Renal cortex interstitium (tissue), 11 donors: ENCODE measurements around the gene PRSS48. TPM values are rescaled to one million over a fixed set of nuclear protein-coding genes. Genes with fewer than 3 reads are reported as not detected.
"Not testable (repeated sequence)": the region's sequence is repeated elsewhere in the genome, so short reads cannot be mapped to it uniquely, and the experiment has no call there.

Experiments
- DNase-seq, 11 donors: peaks; one replicate each; pipeline ENCODE4 v3.0.0-alpha.2; 2013; ENCODE audit warnings: low read depth in 9 of 11, low spot score in 4 of 11; ENCODE audit errors: extremely low read depth in 1 of 11
- polyA plus RNA-seq, 3 donors: library from polyadenylated mRNA; unstranded; fragments of 120-200 nt; gene quantifications; one replicate each; pipeline ENCODE4 v1.2.1, GENCODE V29; 2013; ENCODE audit not compliant: insufficient read length in 3 of 3

The PRSS48 gene
- polyA plus RNA-seq, 3 donors: not detected

DNA sequence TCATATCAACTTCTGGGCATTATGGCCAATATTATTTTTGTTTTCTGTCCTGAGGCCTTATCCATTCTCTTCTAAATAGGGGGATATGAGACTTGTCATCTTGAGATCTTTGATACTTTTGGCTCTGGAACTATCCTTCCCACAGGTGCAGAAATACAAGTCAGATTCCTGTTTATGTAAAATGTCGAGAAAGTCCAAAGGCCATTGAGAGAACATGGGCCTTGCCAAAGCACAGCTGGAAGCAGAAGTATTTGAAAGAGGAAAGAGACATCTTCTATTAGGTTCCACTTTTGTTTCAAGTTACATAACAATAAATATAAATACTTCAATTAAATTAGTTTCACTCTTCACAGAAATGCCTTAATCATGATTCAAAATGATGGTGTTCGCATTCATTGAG, 20.8 kb upstream of the PRSS48 start:
- DNase-seq: no peak

DNA sequence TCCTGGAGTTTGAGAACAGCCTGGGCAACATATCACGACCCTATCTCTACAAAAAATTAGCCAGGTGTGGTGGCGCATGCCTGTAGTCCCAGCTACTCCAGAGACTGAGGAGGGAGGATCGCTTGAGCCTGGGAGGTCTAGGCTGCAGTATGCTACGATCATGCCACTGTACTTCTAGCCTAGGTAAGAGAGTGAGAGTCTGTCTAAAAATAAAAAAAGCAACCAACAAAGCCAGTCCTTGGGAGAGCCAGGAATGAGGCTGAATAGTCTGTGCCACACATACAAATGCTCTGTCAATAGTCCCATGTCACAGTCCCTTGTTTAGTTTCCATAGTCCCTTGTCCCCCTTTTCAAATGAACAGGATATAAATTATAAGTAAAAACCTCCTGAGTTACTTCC, 19.3 kb upstream of the PRSS48 start:
- no peak for DNase-seq

DNA sequence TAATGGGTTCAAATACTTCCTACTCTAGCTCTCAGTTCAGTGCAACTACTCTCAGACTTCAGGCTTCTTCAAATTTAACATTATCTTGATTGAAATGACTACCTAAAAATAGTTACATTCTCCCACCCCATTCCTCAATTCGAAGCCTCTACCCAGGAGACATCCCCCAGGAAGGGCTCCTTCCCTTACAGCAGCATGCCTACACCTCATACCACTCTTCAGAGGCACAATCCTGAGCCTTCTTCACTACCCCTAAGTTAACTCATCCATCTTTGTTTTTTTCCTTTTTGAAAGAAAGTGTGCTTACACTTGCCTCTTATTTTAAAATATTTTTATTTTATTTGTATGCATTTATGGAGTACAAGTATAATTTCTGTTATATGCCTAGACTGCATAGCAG, 17.2 kb upstream of the PRSS48 start:
- DNase-seq: no peak

DNA sequence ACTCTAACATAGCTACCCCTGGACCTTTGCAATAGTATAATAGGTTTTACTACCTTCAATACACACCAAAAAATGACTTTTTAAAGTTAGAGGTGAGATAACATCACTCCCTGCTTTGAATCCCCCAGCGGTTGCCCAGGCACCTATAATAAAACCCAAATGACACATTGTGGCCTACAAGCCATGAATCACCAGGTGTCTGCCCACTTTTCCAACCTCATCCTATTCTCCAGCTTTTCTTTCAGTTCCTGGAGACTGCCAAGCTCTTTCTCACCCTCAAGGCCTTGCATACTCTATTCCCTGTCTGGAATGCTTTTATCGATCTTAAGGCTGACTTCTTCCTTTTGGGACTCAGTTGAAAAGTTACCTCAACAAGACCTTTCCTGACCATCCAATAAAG, 16.4 kb upstream of the PRSS48 start:
- DNase-seq: no peak

DNA sequence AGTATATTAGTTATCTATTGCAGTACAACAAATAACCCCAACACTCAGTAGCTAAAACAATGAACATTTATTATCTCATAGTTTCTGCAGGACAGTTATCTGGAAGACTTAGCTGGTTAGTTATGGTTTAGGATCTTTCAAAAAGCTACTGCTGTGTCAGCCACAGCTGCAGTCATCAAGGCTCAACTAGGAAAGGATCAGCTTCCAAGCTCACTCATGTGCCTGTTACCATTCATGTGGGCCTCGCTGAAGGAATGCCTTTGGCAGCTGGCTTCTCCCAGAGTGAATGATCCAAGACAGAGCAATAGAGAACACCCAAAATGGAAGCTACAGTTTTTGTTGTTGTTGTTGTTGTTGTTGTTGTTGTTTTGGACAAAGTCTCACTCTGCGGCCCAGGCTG, 13.5 kb upstream of the PRSS48 start:
- DNase-seq: no peak

DNA sequence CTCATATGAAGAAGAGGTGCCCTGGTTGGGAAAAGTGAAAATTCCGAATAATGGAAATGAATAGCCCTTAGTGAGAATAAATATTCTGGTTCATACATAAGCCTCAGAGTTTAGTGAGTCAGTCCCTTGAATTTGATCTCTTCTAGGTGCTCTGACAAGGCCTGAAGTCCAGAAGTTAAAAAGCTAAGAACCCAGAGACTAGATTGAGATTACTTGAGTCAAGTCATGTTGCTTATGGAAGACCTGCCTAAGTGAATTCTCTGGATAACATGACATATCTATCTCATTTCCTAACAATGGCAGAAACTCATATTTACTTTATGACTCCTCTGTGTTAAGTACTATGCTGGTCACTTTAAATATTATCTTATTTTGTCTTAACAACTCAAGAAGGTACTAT, 10.5 kb upstream of the PRSS48 start:
- DNase-seq: no peak

DNA sequence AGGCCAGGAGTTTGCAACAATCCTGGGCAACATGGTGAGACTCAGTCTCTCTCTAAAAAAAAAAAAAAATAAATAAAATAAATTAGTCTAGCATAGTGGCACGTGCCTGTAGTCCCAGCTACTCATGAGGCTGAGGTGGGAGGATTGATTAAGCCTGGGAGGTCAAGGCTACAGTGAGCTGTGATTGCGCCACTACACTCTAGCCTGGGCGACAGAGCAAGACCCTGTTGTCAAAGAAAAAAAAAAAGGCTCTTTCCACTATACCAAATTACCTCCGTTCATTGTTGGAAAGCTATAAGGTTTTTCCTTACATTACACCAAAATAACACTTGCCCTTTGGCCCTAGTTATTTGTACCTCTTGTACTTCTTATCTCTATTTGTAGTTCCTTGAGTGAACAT, 9.9 kb upstream of the PRSS48 start:
- DNase-seq: no peak

DNA sequence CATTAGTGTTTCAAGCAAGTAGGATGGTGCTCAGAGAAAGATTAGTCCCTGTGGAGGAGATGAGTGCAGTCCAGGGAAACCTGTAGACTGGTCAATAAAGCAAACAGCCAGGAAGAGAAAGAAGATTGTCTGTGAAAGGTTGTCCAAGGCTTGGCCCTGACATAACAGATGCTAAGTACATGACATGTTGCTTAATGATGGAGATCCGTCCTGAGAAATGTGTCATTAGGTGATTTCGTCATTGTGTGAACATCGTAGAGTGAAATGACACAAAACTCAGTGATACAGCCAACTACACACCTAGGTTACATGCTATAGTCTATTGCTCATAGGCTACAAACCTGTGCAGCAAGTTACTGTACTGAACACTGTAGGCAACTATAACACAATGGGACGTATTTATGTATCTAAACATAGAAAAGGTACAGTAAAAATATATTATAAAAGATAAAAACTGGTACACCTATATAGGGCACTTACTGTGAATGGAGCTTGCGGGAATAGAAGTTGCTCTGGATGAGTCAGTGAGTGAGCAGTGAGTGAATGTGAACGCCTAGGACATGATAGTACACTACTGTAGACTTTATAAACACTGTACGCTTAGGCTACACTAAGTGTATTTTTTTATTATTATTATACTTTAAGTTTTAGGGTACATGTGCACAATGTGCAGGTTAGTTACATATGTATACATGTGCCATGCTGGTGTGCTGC, 9.0 kb upstream of the PRSS48 start:
- no peak for DNase-seq

DNA sequence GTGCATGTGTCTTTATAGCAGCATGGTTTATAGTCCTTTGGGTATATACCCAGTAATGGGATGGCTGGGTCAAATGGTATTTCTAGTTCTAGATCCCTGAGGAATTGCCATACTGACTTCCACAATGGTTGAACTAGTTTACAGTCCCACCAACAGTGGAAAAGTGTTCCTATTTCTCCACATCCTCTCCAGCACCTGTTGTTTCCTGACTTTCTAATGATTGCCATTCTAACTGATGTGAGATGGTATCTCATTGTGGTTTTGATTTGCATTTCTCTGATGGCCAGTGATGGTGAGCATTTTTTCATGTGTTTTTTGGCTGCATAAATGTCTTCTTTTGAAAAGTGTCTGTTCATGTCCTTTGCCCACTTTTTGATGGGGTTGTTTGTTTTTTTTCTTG, 8.1 kb upstream of the PRSS48 start:
- DNase-seq: not testable (repeated sequence)

DNA sequence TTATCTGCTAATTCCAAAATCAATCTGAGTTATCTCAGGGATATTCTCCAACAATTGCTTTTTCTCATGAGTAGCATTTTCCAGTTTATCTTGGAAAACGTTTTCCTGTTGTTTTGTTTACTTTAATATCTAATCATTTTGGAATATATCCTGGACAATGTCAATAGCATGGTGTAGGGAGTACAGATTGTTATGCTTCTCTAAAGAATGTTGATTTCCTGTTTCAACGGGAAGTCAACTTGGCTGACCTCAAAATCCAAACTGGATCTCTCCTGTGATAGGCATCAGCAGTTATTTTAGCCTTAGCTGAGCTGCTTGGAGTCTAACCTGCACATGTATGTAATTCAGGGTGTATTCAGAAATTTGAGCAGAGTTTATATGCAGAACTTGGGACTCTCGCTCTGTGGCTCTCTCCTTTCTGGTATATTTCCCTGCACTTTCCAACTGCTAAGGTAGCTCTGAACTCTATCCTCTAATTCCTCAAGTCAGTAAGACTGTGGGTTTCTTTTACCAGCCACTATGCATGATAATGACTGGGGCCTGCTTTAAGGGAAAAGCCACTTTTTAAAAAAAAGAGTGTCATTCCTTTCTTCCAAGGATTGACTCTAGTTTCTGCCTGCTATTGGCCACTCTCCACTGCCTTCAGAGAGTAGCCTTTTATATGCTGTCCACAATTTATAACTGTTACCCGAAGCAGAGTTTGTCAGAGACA, 7.7 kb downstream of the PRSS48 start:
- DNase-seq: no peak

DNA sequence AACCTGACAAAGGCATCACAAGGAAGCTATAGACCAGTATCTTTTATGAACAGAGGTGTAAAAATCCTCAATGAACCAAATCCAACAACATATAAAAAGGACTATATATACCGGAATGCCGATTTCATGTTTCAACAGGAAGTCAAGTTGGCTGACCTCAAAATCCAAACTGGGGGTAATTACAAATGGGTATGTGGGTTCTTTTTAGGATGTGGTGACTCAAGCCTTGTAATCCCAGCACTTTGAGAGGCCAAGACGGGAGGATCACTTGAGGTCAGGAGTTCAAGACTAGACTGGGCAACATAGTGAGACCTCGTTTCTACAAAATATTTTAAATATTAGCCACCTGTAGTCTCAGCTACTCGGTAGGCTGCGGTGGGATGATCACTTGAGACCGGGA, 10.4 kb downstream of the PRSS48 start:
- DNase-seq: no peak

DNA sequence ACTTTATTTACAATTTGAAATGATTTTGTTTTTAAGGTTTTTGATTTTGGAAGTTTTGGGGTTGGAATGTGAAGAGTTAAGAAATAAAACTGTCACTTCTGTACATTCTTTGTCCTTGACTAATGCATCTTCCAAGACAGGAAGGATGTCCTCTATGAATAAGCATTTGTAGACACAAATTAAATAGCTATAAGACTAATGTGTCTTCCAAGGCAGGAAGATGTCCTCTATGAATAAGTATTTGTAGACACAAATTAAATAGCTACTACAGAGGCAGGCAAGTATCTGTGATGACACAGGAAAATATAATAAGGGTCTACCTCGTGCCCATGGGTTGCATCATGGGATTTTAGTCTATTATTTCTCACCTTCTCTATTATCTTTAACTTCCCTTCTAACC, 14.5 kb downstream of the PRSS48 start:
- DNase-seq: no peak

DNA sequence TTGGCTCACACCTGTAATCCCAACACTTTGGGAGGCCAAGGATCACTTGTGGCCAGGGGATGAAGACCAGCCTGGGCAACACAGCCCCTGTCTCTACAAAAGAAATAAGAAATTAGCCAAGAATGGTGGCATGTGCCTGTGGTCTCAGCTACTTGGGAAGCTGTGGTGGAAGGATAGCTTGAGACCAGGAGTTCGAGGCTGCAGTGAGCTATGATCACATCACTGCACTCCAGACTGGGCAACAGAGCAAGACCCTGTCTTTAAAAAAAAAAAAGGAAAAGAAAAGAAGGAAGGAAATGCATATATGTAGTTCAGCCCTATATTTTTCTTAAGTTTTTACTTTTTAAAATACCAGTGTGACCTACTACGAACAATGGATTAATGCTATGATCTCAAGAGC, 15.1 kb downstream of the PRSS48 start:
- DNase-seq: no peak

DNA sequence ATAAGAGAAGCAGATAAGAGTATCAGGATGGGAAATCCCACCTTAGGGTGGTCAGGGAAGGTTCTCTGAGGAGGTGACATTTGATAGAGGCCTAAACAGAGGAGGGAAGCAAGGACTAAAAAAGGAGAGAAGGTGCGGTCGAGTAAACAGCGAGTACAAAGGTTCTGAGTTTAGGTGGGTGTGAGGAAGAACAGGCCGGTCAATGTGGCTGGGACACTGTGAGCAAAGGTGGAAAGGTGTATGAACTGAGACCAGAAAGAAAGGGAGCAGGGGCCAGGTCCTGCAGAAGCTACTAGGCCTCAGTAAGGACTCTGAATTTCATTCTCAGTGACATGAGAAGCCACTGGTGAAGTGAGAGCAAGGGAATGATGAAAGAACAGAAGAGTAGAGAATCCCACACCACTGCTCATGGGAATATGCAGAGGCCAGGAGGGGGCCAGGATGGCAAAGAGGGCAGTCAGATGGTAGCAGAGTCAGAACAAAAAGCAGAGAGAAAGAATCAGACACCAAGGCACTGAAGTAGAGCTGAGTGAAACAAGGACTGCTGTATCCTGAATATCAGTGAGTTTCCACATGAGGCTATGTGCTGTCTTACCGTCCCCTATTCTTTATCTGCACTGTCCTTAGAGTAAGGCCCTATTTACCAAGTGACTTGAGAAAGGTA, 18.0 kb downstream of the PRSS48 start:
- no peak for DNase-seq

DNA sequence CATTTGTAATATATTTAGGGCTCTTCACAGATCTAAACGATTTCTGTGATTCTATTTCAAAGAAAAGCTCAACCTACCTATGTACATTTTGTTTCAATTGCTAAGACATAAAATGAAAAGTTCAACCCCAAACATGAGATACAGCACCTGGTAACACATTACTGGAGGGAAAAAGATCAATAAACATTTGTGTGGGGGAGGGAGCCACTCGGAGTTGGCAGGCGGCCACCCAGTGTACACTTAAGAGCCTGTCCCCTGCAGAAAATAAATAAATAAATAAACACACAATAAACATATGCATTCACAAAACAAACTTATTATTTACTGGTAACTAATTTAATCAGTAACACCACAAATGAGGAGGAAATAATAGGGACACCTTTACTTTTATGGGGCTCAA, 19.3 kb downstream of the PRSS48 start:
- DNase-seq: no peak

DNA sequence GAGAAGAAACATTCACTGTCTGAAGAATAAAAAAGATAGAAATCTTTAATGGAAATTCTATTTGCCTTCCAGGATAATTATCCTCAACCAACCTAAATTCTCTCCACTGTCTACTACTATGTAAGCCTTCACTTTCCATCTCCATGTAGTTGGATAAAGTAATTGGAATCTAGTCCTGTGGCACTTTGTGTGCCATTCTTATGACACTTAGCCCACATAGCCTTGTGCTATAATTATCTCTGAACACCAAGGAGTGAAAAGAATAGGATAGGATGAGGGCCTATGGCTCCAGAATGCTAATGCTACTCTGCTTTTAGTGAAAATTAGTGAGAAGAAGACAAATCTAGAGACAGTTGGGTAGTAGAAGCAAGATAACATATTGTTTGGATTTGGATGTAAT, 20.2 kb downstream of the PRSS48 start:
- DNase-seq: no peak

DNA sequence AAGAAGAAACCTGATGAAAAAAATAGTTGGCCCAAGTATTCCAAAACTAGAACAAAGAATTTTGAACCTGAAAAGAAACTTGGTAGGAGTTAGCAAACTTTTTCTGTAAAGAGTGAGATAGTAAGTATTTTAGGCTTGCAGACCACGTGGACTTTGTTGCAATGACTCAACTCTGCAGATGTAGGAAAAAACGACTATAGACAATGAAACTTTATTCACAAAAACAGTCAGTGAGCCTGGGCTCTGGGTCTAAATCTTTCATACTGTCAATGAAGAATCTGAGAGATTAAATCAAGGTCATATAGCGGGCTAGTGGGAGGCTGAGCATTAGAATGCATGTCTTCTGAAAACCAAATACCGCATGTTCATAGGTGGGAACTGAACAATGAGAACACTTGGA, 25.5 kb downstream of the PRSS48 start:
- no peak for DNase-seq

DNA sequence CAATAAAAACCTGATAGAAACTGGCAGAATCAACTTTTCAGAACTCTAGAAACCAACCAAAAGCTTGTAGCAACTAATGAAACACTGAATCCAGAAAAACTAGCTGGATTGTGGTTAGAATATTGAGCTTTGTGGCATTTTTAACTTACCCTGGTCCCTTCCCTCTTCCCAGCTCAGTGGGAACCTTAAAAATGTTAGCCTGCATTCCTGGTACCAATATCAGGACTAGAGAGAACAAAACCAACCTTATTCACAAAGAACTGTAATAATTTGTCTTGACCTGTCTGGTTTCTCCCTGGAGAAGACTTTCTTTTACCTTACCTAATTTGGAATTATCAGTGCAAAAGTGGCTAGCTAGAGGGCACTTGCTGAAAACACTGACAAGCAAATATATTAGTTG, 27.3 kb downstream of the PRSS48 start:
- no peak for DNase-seq

DNA sequence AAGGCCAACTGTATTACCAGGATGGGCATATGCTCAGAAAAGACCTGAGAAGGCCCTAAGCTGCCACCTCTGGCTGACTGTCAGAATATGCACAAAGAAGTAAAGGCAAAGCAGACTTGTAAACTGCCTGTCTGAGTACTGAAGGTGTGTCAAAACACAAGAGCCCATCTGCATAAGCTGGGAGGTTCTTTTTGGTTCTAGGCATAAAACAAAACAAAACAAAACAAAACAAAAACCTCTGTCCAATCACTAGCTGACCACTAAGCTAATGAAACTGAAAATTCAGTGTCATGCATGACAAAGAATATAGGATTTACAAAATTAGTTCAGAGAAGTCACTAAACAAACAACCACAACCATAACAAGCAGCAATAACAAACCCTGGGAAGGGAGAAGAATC, 27.8 kb downstream of the PRSS48 start:
- DNase-seq: no peak

DNA sequence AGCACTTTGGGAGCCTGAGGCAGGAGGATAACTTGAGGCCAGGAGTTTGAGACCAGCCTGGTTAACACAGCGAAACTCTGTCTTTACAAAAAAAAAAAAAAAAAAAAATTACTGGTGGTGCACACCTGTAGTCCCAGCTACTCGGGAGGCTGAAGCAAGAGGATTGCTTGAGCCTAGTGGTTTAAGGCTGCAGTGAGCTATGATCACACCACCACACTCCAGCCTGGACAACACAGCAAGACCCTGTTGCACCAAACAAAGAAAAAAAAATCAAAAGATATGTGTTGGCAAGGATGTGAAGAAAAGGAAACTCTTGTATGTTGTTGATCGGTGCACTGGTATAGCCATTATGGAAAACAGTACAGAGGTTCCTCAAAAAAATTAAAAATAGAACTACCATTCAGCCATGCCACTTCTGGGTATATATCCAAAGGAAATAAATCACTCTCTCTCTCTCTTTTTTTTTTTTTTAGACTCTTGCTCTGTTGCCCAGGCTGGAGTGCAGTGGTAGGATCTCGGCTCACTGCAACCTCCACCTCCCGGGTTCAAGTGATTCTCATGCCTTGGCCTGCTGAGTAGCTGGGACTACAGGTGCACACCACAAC, 33.3 kb downstream of the PRSS48 start:
- DNase-seq: no peak
